IPS-15b (cell line): Measurements from ENCODE around the gene RNLS.

Source experiments
- H3K27me3 ChIP-seq: one replicate; pipeline ENCODE4 v1.6.1; 2013; ENCODE audit warnings: low read length; ENCODE audit not compliant: control insufficient read depth, insufficient read depth
- H3K36me3 ChIP-seq: one replicate; pipeline ENCODE4 v1.6.1; 2013; ENCODE audit warnings: low read length; ENCODE audit not compliant: control insufficient read depth, insufficient read depth
- H3K4me1 ChIP-seq: one replicate; pipeline ENCODE4 v1.6.1; 2013; ENCODE audit warnings: mild to moderate bottlenecking, low read length; ENCODE audit not compliant: control insufficient read depth, insufficient read depth
- H3K4me3 ChIP-seq: one replicate; pipeline ENCODE4 v1.5.1; 2013; ENCODE audit warnings: low read depth, low read length
- H3K9ac ChIP-seq: one replicate; pipeline ENCODE4 v1.6.1; 2013; ENCODE audit warnings: low read depth, mild to moderate bottlenecking, low read length
- H3K9me3 ChIP-seq: one replicate; pipeline ENCODE4 v1.6.1; 2013; ENCODE audit warnings: mild to moderate bottlenecking, low read length; ENCODE audit not compliant: control insufficient read depth, insufficient read depth

Gene RNLS

GRCh38 chr10:88546497-88546896 lies 36.6 kb downstream of the RNLS start:
- no peak overlapping the region for H3K4me3 ChIP-seq
- H3K4me1 ChIP-seq = no peaks in the 10 kb centered on the region
- no peak overlapping the region for H3K9ac ChIP-seq
- no peaks in the 10 kb centered on the region for H3K36me3 ChIP-seq
- no peaks in the 10 kb centered on the region for H3K27me3 ChIP-seq
- H3K9me3 ChIP-seq = no peaks in the 10 kb centered on the region

GRCh38 chr10:88545359-88545758 lies 37.8 kb downstream of the RNLS start:
- Histone ChIP-seq H3K9me3 (no peaks in the 10 kb centered on the region), H3K4me1 (no peaks in the 10 kb centered on the region), H3K4me3 (no peak overlapping the region), H3K27me3 (no peaks in the 10 kb centered on the region), H3K9ac (no peak overlapping the region), H3K36me3 (no peaks in the 10 kb centered on the region)

- Histone ChIP-seq H3K36me3 (no peaks in the 10 kb centered on the region), H3K27me3 (no peaks in the 10 kb centered on the region), H3K4me1 (no peaks in the 10 kb centered on the region), H3K9ac (no peak overlapping the region), H3K9me3 (no peaks in the 10 kb centered on the region), H3K4me3 (no peak overlapping the region)
Measured at GRCh38 chr10:88544140-88544870, 38.8 kb downstream of the RNLS start.

- Histone ChIP-seq H3K4me3 (no peak overlapping the region), H3K4me1 (no peaks in the 10 kb centered on the region), H3K9me3 (no peaks in the 10 kb centered on the region), H3K36me3 (no peaks in the 10 kb centered on the region), H3K27me3 (no peaks in the 10 kb centered on the region), H3K9ac (no peak overlapping the region)
Measured at GRCh38 chr10:88542522-88542921, 40.6 kb downstream of the RNLS start.

- Histone ChIP-seq H3K9me3 (no peaks in the 10 kb centered on the region), H3K4me3 (no peak overlapping the region), H3K27me3 (no peaks in the 10 kb centered on the region), H3K36me3 (no peaks in the 10 kb centered on the region), H3K9ac (no peak overlapping the region), H3K4me1 (no peaks in the 10 kb centered on the region)
Measured at GRCh38 chr10:88541116-88541626, 41.9 kb downstream of the RNLS start.

GRCh38 chr10:88540351-88540750 lies 42.8 kb downstream of the RNLS start:
- Histone ChIP-seq H3K9me3 (no peaks in the 10 kb centered on the region), H3K9ac (no peak overlapping the region), H3K4me1 (no peaks in the 10 kb centered on the region), H3K27me3 (no peaks in the 10 kb centered on the region), H3K4me3 (no peak overlapping the region), H3K36me3 (no peaks in the 10 kb centered on the region)

- H3K27me3 ChIP-seq = no peaks in the 10 kb centered on the region
- no peaks in the 10 kb centered on the region for H3K4me1 ChIP-seq
- H3K36me3 ChIP-seq = no peaks in the 10 kb centered on the region
- H3K9me3 ChIP-seq = no peaks in the 10 kb centered on the region
- no peak overlapping the region for H3K9ac ChIP-seq
- no peak overlapping the region for H3K4me3 ChIP-seq
Measured at GRCh38 chr10:88538048-88538447, 45.1 kb downstream of the RNLS start.

- no peaks in the 10 kb centered on the region for H3K9me3 ChIP-seq
Measured at GRCh38 chr10:88537322-88537721, 45.8 kb downstream of the RNLS start.

GRCh38 chr10:88536437-88536836 lies 46.7 kb downstream of the RNLS start:
- no peaks in the 10 kb centered on the region for H3K4me1 ChIP-seq
- no peaks in the 10 kb centered on the region for H3K9me3 ChIP-seq
- no peak overlapping the region for H3K4me3 ChIP-seq
- no peak overlapping the region for H3K9ac ChIP-seq
- H3K36me3 ChIP-seq = no peaks in the 10 kb centered on the region
- no peaks in the 10 kb centered on the region for H3K27me3 ChIP-seq

More at GRCh38 chr10:88537322-88537721, 45.8 kb downstream of the RNLS start:
- no peak overlapping the region for H3K4me3 ChIP-seq
- H3K27me3 ChIP-seq = no peaks in the 10 kb centered on the region
- H3K36me3 ChIP-seq = no peaks in the 10 kb centered on the region
- H3K9ac ChIP-seq = no peak overlapping the region
- H3K4me1 ChIP-seq = no peaks in the 10 kb centered on the region

- Histone ChIP-seq H3K9ac (no peak overlapping the region), H3K9me3 (no peaks in the 10 kb centered on the region), H3K4me3 (no peak overlapping the region), H3K4me1 (no peaks in the 10 kb centered on the region), H3K36me3 (no peaks in the 10 kb centered on the region), H3K27me3 (no peaks in the 10 kb centered on the region)
Measured at GRCh38 chr10:88534072-88534665, 48.9 kb downstream of the RNLS start.

GRCh38 chr10:88531392-88532052 lies 51.6 kb downstream of the RNLS start:
- Histone ChIP-seq H3K9me3 (no peaks in the 10 kb centered on the region), H3K36me3 (no peaks in the 10 kb centered on the region), H3K4me3 (no peak overlapping the region), H3K27me3 (no peaks in the 10 kb centered on the region), H3K9ac (no peak overlapping the region), H3K4me1 (no peaks in the 10 kb centered on the region)
